Embryonic facial prominence (tissue), 1 donor: Measurements from ENCODE around the gene AFF3.

Experiments used
- DNase-seq: peaks from one replicate; pipeline ENCODE4 v3.0.0-alpha.2; 2016; ENCODE audit errors: extremely low spot score

Gene AFF3

GRCh38 chr2:100072503-100072902 is 69.9 kb downstream of the AFF3 start:
- no peak for DNase-seq

- DNase-seq: no peak
These were observed 70.9 kb downstream of the AFF3 start for GRCh38 chr2:100071335-100072043.

- DNase-seq: no peak
These were observed 72.3 kb downstream of the AFF3 start for GRCh38 chr2:100070078-100070477.

GRCh38 chr2:100068395-100068794 is 74.0 kb downstream of the AFF3 start:
- no peak for DNase-seq

- DNase-seq: no peak
These were observed 74.6 kb downstream of the AFF3 start for GRCh38 chr2:100067784-100068183.

- DNase-seq: no peak
These were observed 75.5 kb downstream of the AFF3 start for GRCh38 chr2:100066856-100067255.

- no peak for DNase-seq
These were observed 76.1 kb downstream of the AFF3 start for GRCh38 chr2:100066246-100066645.

- no peak for DNase-seq
These were observed 77.6 kb downstream of the AFF3 start for GRCh38 chr2:100064592-100065428.

- no peak for DNase-seq
These were observed 78.2 kb downstream of the AFF3 start for GRCh38 chr2:100064165-100064564.

- DNase-seq: no peak
These were observed 78.9 kb downstream of the AFF3 start for GRCh38 chr2:100063459-100063953.

- DNase-seq: no peak
These were observed 80.1 kb downstream of the AFF3 start for GRCh38 chr2:100062336-100062735.

GRCh38 chr2:100060875-100061274 is 81.5 kb downstream of the AFF3 start:
- DNase-seq: no peak

GRCh38 chr2:100059638-100060037 is 82.8 kb downstream of the AFF3 start:
- DNase-seq: no peak

- no peak for DNase-seq
These were observed 84.5 kb downstream of the AFF3 start for GRCh38 chr2:100057901-100058261.

GRCh38 chr2:100054426-100054825 is 88.0 kb downstream of the AFF3 start:
- no peak for DNase-seq

- no peak for DNase-seq
These were observed 89.1 kb downstream of the AFF3 start for GRCh38 chr2:100053087-100053885.

- DNase-seq: no peak
These were observed 89.7 kb downstream of the AFF3 start for GRCh38 chr2:100052650-100053049.

- no peak for DNase-seq
These were observed 91.1 kb downstream of the AFF3 start for GRCh38 chr2:100051253-100051652.

GRCh38 chr2:100050685-100051084 is 91.7 kb downstream of the AFF3 start:
- no peak for DNase-seq

GRCh38 chr2:100046961-100047947 is 95.1 kb downstream of the AFF3 start:
- no peak for DNase-seq

- DNase-seq: no peak
These were observed 97.4 kb downstream of the AFF3 start for GRCh38 chr2:100045000-100045399.
